ENCODE data around the gene TCERG1L.

Gene TCERG1L

DNA sequence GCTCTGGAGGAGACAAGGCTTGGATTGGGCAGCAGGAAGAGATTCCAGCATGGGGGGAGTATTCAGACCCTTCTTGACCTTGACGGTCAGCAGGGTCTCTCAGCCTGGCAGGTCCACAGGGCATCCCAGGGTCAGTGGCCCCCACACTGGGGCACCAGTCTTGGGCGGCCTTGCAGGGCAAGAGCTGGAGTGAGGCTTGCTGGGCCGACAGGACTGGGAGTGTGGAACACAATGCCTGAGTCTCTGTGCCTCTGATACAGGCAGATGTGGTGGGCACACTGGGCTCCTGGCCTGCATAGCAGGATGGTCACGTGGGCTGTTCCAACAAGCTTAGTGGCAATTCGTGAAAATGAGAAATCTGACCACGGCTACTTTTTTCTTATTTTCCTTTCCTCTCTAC is 229.7 kb downstream of the TCERG1L start:
- H3K9me3 ChIP-seq (ENCODE audit: insufficient read depth, low read length) = no peaks in the 10 kb centered on the region
- H3F3A ChIP-seq (ENCODE audit: insufficient read depth) = no peaks in the 10 kb centered on the region
- H3K4me2 ChIP-seq (ENCODE audit: low read depth, low read length, poor library complexity, severe bottlenecking) = no peak overlapping the region
- H3K9ac ChIP-seq (ENCODE audit: low read length) = no peak overlapping the region
- no peaks in the 10 kb centered on the region for H4K20me1 ChIP-seq (ENCODE audit: low read depth, low read length)
- no peaks in the 10 kb centered on the region for H3K36me3 ChIP-seq (ENCODE audit: low read length)
- no peak overlapping the region for H2AFZ ChIP-seq (ENCODE audit: low read depth, low read length, severe bottlenecking)
- H3K27ac ChIP-seq (ENCODE audit: low read depth, low read length) = no peak overlapping the region
- no peaks in the 10 kb centered on the region for H3K79me2 ChIP-seq (ENCODE audit: insufficient read depth, low read length)
- no peak overlapping the region for H3K4me3 ChIP-seq (ENCODE audit: insufficient read depth, low read length, poor library complexity, severe bottlenecking)
- no peaks in the 10 kb centered on the region for H3K27me3 ChIP-seq (ENCODE audit: low read length)
- H3K9me2 ChIP-seq (replicated peaks; ENCODE audit: insufficient read depth, low read length) = no peaks in the 10 kb centered on the region
- TF ChIP-seq EZH2phosphoT487 (conservative IDR thresholded peaks at IDR 0.05; ENCODE audit: low read length) = no peak
- TF ChIP-seq, protein P1, sequence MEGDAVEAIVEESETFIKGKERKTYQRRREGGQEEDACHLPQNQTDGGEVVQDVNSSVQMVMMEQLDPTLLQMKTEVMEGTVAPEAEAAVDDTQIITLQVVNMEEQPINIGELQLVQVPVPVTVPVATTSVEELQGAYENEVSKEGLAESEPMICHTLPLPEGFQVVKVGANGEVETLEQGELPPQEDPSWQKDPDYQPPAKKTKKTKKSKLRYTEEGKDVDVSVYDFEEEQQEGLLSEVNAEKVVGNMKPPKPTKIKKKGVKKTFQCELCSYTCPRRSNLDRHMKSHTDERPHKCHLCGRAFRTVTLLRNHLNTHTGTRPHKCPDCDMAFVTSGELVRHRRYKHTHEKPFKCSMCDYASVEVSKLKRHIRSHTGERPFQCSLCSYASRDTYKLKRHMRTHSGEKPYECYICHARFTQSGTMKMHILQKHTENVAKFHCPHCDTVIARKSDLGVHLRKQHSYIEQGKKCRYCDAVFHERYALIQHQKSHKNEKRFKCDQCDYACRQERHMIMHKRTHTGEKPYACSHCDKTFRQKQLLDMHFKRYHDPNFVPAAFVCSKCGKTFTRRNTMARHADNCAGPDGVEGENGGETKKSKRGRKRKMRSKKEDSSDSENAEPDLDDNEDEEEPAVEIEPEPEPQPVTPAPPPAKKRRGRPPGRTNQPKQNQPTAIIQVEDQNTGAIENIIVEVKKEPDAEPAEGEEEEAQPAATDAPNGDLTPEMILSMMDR (IDR thresholded peaks at IDR 0.05; ENCODE audit: insufficient read depth, low read length, poor library complexity, severe bottlenecking) = no peak

DNA sequence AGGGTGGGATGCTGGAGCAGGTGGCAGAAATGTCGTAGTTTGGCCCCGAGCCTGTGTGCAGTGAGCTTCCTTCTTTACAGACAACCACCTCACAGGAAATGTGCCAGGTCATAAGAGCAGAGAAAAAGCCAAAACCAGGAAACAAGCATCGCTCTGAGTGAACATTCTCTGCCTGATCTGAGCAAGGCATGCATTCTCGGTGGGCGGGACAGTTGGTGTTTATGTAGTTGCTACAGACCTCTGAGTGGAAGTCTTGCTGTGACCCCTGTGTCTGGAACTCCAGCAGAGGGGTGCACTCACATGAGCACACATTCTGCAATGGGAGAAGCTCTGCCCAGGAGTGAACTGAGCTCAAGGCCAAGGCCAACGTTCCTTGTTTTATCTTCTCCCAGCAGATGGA is 230.1 kb downstream of the TCERG1L start:
- no peak overlapping the region for H3K27ac ChIP-seq (ENCODE audit: low read depth, low read length)
- H3K79me2 ChIP-seq (ENCODE audit: insufficient read depth, low read length) = no peaks in the 10 kb centered on the region
- H3K36me3 ChIP-seq (ENCODE audit: low read length) = no peaks in the 10 kb centered on the region
- H3K27me3 ChIP-seq (ENCODE audit: low read length) = no peaks in the 10 kb centered on the region
- no peaks in the 10 kb centered on the region for H3K9me2 ChIP-seq (replicated peaks; ENCODE audit: insufficient read depth, low read length)
- H3K4me2 ChIP-seq (ENCODE audit: low read depth, low read length, poor library complexity, severe bottlenecking) = no peak overlapping the region
- no peaks in the 10 kb centered on the region for H3K9me3 ChIP-seq (ENCODE audit: insufficient read depth, low read length)
- TF ChIP-seq, protein P1 (IDR thresholded peaks at IDR 0.05; ENCODE audit: insufficient read depth, low read length, poor library complexity, severe bottlenecking) = no peak
- no peak for TF ChIP-seq EZH2phosphoT487 (conservative IDR thresholded peaks at IDR 0.05; ENCODE audit: low read length)
- H3F3A ChIP-seq (ENCODE audit: insufficient read depth) = no peaks in the 10 kb centered on the region
- H2AFZ ChIP-seq (ENCODE audit: low read depth, low read length, severe bottlenecking) = no peak overlapping the region
- H4K20me1 ChIP-seq (ENCODE audit: low read depth, low read length) = no peaks in the 10 kb centered on the region
- no peak overlapping the region for H3K4me3 ChIP-seq (ENCODE audit: insufficient read depth, low read length, poor library complexity, severe bottlenecking)
- no peak overlapping the region for H3K9ac ChIP-seq (ENCODE audit: low read length)

DNA sequence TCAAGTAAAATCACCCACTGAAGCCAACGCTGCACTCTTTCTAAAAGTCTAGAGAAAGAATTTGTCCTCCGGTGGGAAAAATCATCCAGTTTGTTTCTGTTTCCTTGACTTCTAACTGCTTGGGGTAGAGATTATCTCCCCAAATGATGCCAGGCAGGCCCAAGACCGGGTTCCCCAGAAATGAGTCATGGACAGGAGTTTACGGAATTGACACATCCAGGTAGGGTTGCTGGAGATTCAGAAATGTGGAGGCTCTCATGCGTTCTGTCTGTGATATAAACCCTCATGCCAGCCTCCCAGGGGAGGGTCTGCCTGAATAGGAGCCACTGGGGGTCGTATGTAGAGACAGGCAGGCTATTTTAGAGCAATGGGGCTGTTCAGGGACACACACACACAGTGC is 230.9 kb downstream of the TCERG1L start:
- Histone ChIP-seq H3K79me2 (ENCODE audit: insufficient read depth, low read length) (no peaks in the 10 kb centered on the region), H2AFZ (ENCODE audit: low read depth, low read length, severe bottlenecking) (no peak overlapping the region), H3K27ac (ENCODE audit: low read depth, low read length) (no peak overlapping the region), H3K27me3 (ENCODE audit: low read length) (no peaks in the 10 kb centered on the region), H3K9me2 (replicated peaks; ENCODE audit: insufficient read depth, low read length) (no peaks in the 10 kb centered on the region), H3K36me3 (ENCODE audit: low read length) (no peaks in the 10 kb centered on the region), H3F3A (ENCODE audit: insufficient read depth) (no peaks in the 10 kb centered on the region), H3K4me3 (ENCODE audit: insufficient read depth, low read length, poor library complexity, severe bottlenecking) (no peak overlapping the region), H3K4me2 (ENCODE audit: low read depth, low read length, poor library complexity, severe bottlenecking) (no peak overlapping the region), H4K20me1 (ENCODE audit: low read depth, low read length) (no peaks in the 10 kb centered on the region), H3K9ac (ENCODE audit: low read length) (no peak overlapping the region), H3K9me3 (ENCODE audit: insufficient read depth, low read length) (no peaks in the 10 kb centered on the region)
- TF ChIP-seq, protein P1 (IDR thresholded peaks at IDR 0.05; ENCODE audit: insufficient read depth, low read length, poor library complexity, severe bottlenecking) = no peak
- no peak for TF ChIP-seq EZH2phosphoT487 (conservative IDR thresholded peaks at IDR 0.05; ENCODE audit: low read length)

Data from SU-DHL-6 (cell line).